A375 (cell line): ENCODE measurements around the gene HSFY2. TPM values are rescaled to one million over a fixed set of nuclear protein-coding genes. Genes with fewer than 3 reads are reported as not detected.

Experiments
- small RNA-seq: library from RNA; depleted of rRNA; stranded (forward); fragments of <200 nt; gene quantifications from one replicate; pipeline ENCODE3, GENCODE V24; 2014
- total RNA-seq: library from RNA; depleted of rRNA; stranded (reverse); fragments of >200 nt; shearing (Covaris generic); gene quantifications from 2 replicates; pipeline ENCODE4 v1.2.3, GENCODE V29; 2014; rRNA removed

HSFY2 gene, protein sequence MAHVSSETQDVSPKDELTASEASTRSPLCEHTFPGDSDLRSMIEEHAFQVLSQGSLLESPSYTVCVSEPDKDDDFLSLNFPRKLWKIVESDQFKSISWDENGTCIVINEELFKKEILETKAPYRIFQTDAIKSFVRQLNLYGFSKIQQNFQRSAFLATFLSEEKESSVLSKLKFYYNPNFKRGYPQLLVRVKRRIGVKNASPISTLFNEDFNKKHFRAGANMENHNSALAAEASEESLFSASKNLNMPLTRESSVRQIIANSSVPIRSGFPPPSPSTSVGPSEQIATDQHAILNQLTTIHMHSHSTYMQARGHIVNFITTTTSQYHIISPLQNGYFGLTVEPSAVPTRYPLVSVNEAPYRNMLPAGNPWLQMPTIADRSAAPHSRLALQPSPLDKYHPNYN
- total RNA-seq = not detected in 2 replicates

GRCh38 chrY:18773635-18774034 lies at the start of gene HSFY2:
Gene HSFY2, minus strand, starts transcription at chrY:18773735. Its CDS starts 117 bp downstream, at chrY:18773618.

Small RNA genes lying within 50 kb of the gene (small RNA-seq; reads per million reads assigned to genes)
- not detected for gene GPM6BP2

Other genes with a start within 250 kb of the HSFY2 start
- not detected in 2 replicates for gene HSFY1, start 227.0 kb downstream of the HSFY2 start, total RNA-seq